GM12878 (cell line): ENCODE results near the gene CELSR2. TPM values are rescaled to one million over a fixed set of nuclear protein-coding genes. Genes with fewer than 3 reads are reported as not detected.

Source experiments
- ATAC-seq: fragments of 200-7000 bp; cut with Tn5 transposase; 3 replicates; pipeline ENCODE4 v1.9.1; 2020; ENCODE audit warnings: mild to moderate bottlenecking, moderate library complexity
- BruUV-seq: library from RNA; stranded (reverse); fragments of 400-500 nt; replicated peaks from 2 replicates; lab custom pipeline; 2021; lab: Mats Ljungman, UMichigan
- CTCF ChIA-PET: fragments of 300-600 bp; sonication (Branson Sonifier 250); formaldehyde crosslinking; extraction: SDS; loops from one replicate; lab custom pipeline; 2021; ENCODE audit warnings: inconsistent platforms; lab: Yijun Ruan, JAX
- POLR2A ChIA-PET: fragments of 350-600 bp; formaldehyde crosslinking; extraction: SDS; loops from one replicate; lab custom pipeline; 2021; ENCODE audit warnings: inconsistent platforms; lab: Charles Lee
- RAD21 ChIA-PET: fragments of 300-600 bp; sonication (Branson Sonifier 250); formaldehyde crosslinking; loops from one replicate; lab custom pipeline; 2023; ENCODE audit warnings: antibody characterized with exemption; ENCODE audit not compliant: unreplicated experiment; lab: Charles Lee
- SMC1A ChIA-PET: fragments of 300-600 bp; sonication (Branson Sonifier 250); formaldehyde crosslinking; loops from one replicate; lab custom pipeline; 2023; ENCODE audit not compliant: unreplicated experiment, uncharacterized antibody; lab: Charles Lee
- DNase-seq: peaks from one replicate; pipeline ENCODE4 v3.0.0-alpha.2; 2011; ENCODE audit warnings: low read depth, low spot score
- FAIRE-seq: peaks from 3 replicates; lab custom pipeline; 2011; peaks lifted over from hg19 to GRCh38; lab: Jason Lieb, UNC
- H2AFZ ChIP-seq: 2 replicates; pipeline ENCODE4 v1.6.0; 2011; ENCODE audit warnings: low read depth, low read length, control low read depth; ENCODE audit not compliant: control insufficient read depth
- H3K27ac ChIP-seq: 2 replicates; pipeline ENCODE4 v1.5.1; 2011; ENCODE audit warnings: control low read depth; ENCODE audit not compliant: control insufficient read depth, insufficient read depth
- H3K27me3 ChIP-seq, 2 experiments: replicated peaks in 1 of 2; 2 replicates each; pipeline versions ENCODE4 v1.6.0 to v1.6.1; 2011; ENCODE audit warnings: low read length in 1 of 2; ENCODE audit not compliant: control insufficient read depth in 2 of 2, insufficient read depth in 2 of 2
- H3K36me3 ChIP-seq, 2 experiments: 2 replicates each; pipeline ENCODE4 v1.5.1; 2011; ENCODE audit warnings: low read length in 1 of 2; ENCODE audit not compliant: control insufficient read depth in 2 of 2, insufficient read depth in 2 of 2
- H3K4me1 ChIP-seq: 2 replicates; pipeline ENCODE4 v1.6.1; 2011; ENCODE audit warnings: mild to moderate bottlenecking, low read length, moderate library complexity, mixed read lengths; ENCODE audit not compliant: control insufficient read depth, insufficient read depth
- H3K4me2 ChIP-seq: 2 replicates; pipeline ENCODE4 v1.6.0; 2011; ENCODE audit warnings: control low read depth; ENCODE audit not compliant: control insufficient read depth, insufficient read depth
- H3K4me3 ChIP-seq: fragments of 200-600 bp; sonication (generic); 2 replicates; pipeline ENCODE4 v1.5.1; 2016
- H3K79me2 ChIP-seq: 2 replicates; pipeline ENCODE4 v1.6.0; 2011; ENCODE audit warnings: low read length; ENCODE audit not compliant: control insufficient read depth, insufficient read depth
- H3K9ac ChIP-seq: 2 replicates; pipeline ENCODE4 v1.8.0; 2011; ENCODE audit warnings: low read length, control low read depth, mixed read lengths; ENCODE audit not compliant: control insufficient read depth, insufficient read depth
- H3K9me3 ChIP-seq: replicated peaks from 3 replicates; pipeline ENCODE4 v1.5.1; 2011; ENCODE audit warnings: mild to moderate bottlenecking, low read length; ENCODE audit not compliant: control insufficient read depth, insufficient read depth
- H4K20me1 ChIP-seq: 2 replicates; pipeline ENCODE4 v1.6.0; 2011; ENCODE audit not compliant: control insufficient read depth, insufficient read depth
- BMI1 ChIP-seq: fragments of 450-650 bp; IDR thresholded peaks from 2 replicates; pipeline ENCODE4 v1.6.1; 2016; ENCODE audit warnings: mild to moderate bottlenecking, moderate library complexity, borderline replicate concordance
- CBX3 ChIP-seq: fragments of 200-600 bp; sonication (generic); IDR thresholded peaks from 2 replicates; pipeline ENCODE4 v1.6.1; 2016; ENCODE audit warnings: low read depth, borderline replicate concordance
- DPF2 ChIP-seq: fragments of 450-650 bp; IDR thresholded peaks from 2 replicates; pipeline ENCODE4 v1.6.1; 2017; ENCODE audit warnings: mild to moderate bottlenecking
- ETV6 ChIP-seq, 2 experiments: fragments of 450-650 bp in 1 of 2; IDR thresholded peaks in 1 of 2; conservative IDR thresholded peaks in 1 of 2; 2 replicates each; pipeline ENCODE4 v1.6.1; 2014; ENCODE audit warnings: antibody characterized with exemption in 1 of 2, borderline replicate concordance in 1 of 2, low read depth in 1 of 2, mild to moderate bottlenecking in 1 of 2, moderate library complexity in 1 of 2
- JUNB ChIP-seq: IDR thresholded peaks from 2 replicates; pipeline ENCODE4 v1.6.1; 2016; ENCODE audit warnings: antibody characterized with exemption, mild to moderate bottlenecking
- KLF5 ChIP-seq: fragments of 450-650 bp; IDR thresholded peaks from 2 replicates; pipeline ENCODE4 v1.6.1; 2014; ENCODE audit warnings: mild to moderate bottlenecking; ENCODE audit not compliant: partially characterized antibody
- NR2C1 ChIP-seq: fragments of 450-650 bp; IDR thresholded peaks from 2 replicates; pipeline ENCODE4 v1.6.1; 2017; ENCODE audit warnings: antibody characterized with exemption, mild to moderate bottlenecking, moderate library complexity
- NR2C2 ChIP-seq: IDR thresholded peaks from 2 replicates; pipeline ENCODE4 v1.6.1; 2011; ENCODE audit warnings: borderline replicate concordance, low read depth; ENCODE audit not compliant: control insufficient read depth, insufficient read length
- POLR2AphosphoS5 ChIP-seq: IDR thresholded peaks from 2 replicates; pipeline ENCODE4 v1.6.1; 2011; ENCODE audit warnings: mild to moderate bottlenecking, low read length, inconsistent platforms
- POU2F2 ChIP-seq: IDR thresholded peaks from 3 replicates; pipeline ENCODE4 v1.6.1; 2011; ENCODE audit warnings: low read depth, mild to moderate bottlenecking, low read length, borderline replicate concordance
- SMAD5 ChIP-seq: IDR thresholded peaks from 2 replicates; pipeline ENCODE4 v1.6.1; 2016; ENCODE audit warnings: antibody characterized with exemption, low read depth
- SMARCA5 ChIP-seq: fragments of 450-650 bp; IDR thresholded peaks from 2 replicates; pipeline ENCODE4 v1.6.1; 2017; ENCODE audit warnings: mild to moderate bottlenecking
- WGBS: methylation state at CpG from one replicate; pipeline ENCODE4 v1.1.6; 2016; ENCODE audit warnings: low lambda C conversion rate; ENCODE audit not compliant: insufficient replicate concordance, insufficient coverage; ENCODE audit errors: missing lambda C conversion rate; 5-methylcytosine and 5-hydroxymethylcytosine counted together
- in situ Hi-C: fragments of 300-500 bp; cut with MboI; formaldehyde crosslinking; loops from 9 replicates; pipeline ENCODE4 v1.14.3; 2018; ENCODE audit warnings: mixed read lengths
- intact Hi-C: fragments of 100-400 bp; cut with micrococcal nuclease; formaldehyde crosslinking; loops from one replicate; pipeline ENCODE4 v1.14.2; 2022; ENCODE audit not compliant: unreplicated experiment
- polyA plus RNA-seq, 11 experiments: library from polyadenylated mRNA; depleted of rRNA in 4 of 11; unstranded in 6 of 11; stranded (reverse) in 5 of 11; fragments of >200 nt; fragmentation: Nextera tagmentation in 4 of 11; fragmentation: Illumina TruSeq in 1 of 11; extraction: Ambion mirVana in 4 of 11; extraction: Trizol in 1 of 11; gene quantifications; 1 replicate in 1 of 11; 2 replicates in 10 of 11; pipeline versions ENCODE4 v1.2.1 to v1.2.3, GENCODE V29; 2011 to 2016; ENCODE audit warnings: inconsistent platforms in 2 of 11, missing spikeins in 2 of 11, low read depth in 1 of 11
- total RNA-seq, 4 experiments: library from RNA; depleted of rRNA in 3 of 4; stranded (reverse); fragments of >200 nt in 3 of 4; fragmentation: Illumina TruSeq in 1 of 4; extraction: Trizol in 1 of 4; gene quantifications; 2 replicates each; pipeline versions ENCODE4 v1.2.1 to v1.2.3, GENCODE V29; 2013 to 2021
- TF ChIP-seq, protein P1 (sequence below): IDR thresholded peaks from 2 replicates; pipeline ENCODE4 v1.6.1; 2012; ENCODE audit warnings: low read depth, low read length, improper control_type of control experiment
- TF ChIP-seq, protein P2 (sequence below): fragments of 450-650 bp; formaldehyde crosslinking; IDR thresholded peaks from 2 replicates; pipeline ENCODE4 v1.4.0; 2020; ENCODE audit warnings: mild to moderate bottlenecking, moderate library complexity
- TF ChIP-seq, protein P3 (sequence below): fragments of 450-650 bp; IDR thresholded peaks from 2 replicates; pipeline ENCODE4 v1.6.1; 2017; ENCODE audit warnings: antibody characterized with exemption, mild to moderate bottlenecking, moderate library complexity

The CELSR2 gene
- total and polyA plus RNA-seq, 10 of the 15 experiments (the other 5 are each of a cell fraction or from before 2014, with no cell fraction given): under 0.01 to 0.15 (median 0.04) TPM; not detected in 2

DNA sequence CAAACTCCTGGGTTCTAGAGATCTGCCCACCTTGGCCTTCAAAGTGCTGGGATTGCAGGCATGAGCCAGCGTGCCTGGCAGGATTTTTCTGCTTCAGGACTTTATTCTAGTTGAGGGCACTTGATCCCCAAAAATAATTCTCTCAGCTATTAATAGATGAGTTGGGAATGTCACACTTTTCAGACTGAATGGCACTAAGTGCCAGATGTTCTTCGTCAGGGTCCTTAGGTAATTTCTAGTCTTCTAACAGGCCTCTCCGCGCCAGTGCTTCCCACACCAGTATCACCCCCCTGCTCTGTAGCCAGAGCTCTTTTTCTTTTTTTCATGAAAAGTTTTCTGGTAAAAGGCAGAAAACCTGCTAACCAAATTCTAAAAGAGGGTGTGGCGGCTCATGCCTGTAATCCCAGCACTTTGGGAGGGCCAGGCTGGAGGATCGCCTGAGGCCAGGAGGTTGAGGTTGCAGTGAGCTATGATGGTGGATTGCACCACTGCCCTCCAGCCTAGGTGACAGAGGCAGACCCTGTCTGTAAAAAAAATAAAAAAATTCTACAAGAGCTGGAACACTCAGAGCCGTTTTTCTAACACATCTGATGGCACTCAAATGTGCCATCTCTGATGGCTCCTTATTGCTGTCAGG lies 41.8 kb upstream of the CELSR2 start:
- in situ Hi-C loops (no loop called here), intact Hi-C loops (no loop called here)
- SMC1A ChIA-PET: interaction anchor here (0.6 to 1.6 kb wide), 5 partner anchors 17 to 527 kb away, joined by 3 to 4 read pairs (median 3); no protein-coding TSS in a partner anchor
- H2AFZ ChIP-seq: no peak overlapping the region
- H3K36me3 ChIP-seq: no peaks in the 10 kb centered on the region
- H3K9me3 ChIP-seq: no peaks in the 10 kb centered on the region
- RAD21 ChIA-PET: no interaction called here
- no peaks in the 10 kb centered on the region; a peak in 1 of 4 replicates for H3K27me3 ChIP-seq
- H3K27ac ChIP-seq: no peak overlapping the region
- ATAC-seq: no peak
- no peaks in the 10 kb centered on the region for H3K79me2 ChIP-seq
- FAIRE-seq: no peak
- H3K4me1 ChIP-seq: no peaks in the 10 kb centered on the region
- no peak for DNase-seq
- POLR2A ChIA-PET: interaction anchor here (0.7 kb wide), 1 partner anchor 244 kb away, joined by 6 read pairs; the partner anchor contains the start of gene CLCC1
- H4K20me1 ChIP-seq: no peaks in the 10 kb centered on the region
- WGBS: 54% methylated on average over 7 of the region's 7 CpGs
- CTCF ChIA-PET: interaction anchor here (0.7 to 3.7 kb wide), 7 partner anchors 8 to 293 kb away, joined by 3 to 14 read pairs (median 5); partner anchors contain the start of gene PSRC1
- H3K9ac ChIP-seq: no peak overlapping the region
- no peak overlapping the region for H3K4me2 ChIP-seq
- H3K4me3 ChIP-seq: no peak overlapping the region
- no TSS peak for BruUV-seq
- no peak for TF ChIP-seq DPF2
- TF ChIP-seq KLF5: no peak
- no peak for TF ChIP-seq NR2C2
- TF ChIP-seq CBX3: no peak
- no peak for TF ChIP-seq NR2C1
- no peak for TF ChIP-seq POLR2AphosphoS5
- no peak for TF ChIP-seq POU2F2
- TF ChIP-seq BMI1: no peak
- no peak for TF ChIP-seq SMAD5
- TF ChIP-seq, protein P1, sequence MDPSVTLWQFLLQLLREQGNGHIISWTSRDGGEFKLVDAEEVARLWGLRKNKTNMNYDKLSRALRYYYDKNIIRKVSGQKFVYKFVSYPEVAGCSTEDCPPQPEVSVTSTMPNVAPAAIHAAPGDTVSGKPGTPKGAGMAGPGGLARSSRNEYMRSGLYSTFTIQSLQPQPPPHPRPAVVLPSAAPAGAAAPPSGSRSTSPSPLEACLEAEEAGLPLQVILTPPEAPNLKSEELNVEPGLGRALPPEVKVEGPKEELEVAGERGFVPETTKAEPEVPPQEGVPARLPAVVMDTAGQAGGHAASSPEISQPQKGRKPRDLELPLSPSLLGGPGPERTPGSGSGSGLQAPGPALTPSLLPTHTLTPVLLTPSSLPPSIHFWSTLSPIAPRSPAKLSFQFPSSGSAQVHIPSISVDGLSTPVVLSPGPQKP: no peak
- no peak for TF ChIP-seq SMARCA5
- TF ChIP-seq, protein P2, sequence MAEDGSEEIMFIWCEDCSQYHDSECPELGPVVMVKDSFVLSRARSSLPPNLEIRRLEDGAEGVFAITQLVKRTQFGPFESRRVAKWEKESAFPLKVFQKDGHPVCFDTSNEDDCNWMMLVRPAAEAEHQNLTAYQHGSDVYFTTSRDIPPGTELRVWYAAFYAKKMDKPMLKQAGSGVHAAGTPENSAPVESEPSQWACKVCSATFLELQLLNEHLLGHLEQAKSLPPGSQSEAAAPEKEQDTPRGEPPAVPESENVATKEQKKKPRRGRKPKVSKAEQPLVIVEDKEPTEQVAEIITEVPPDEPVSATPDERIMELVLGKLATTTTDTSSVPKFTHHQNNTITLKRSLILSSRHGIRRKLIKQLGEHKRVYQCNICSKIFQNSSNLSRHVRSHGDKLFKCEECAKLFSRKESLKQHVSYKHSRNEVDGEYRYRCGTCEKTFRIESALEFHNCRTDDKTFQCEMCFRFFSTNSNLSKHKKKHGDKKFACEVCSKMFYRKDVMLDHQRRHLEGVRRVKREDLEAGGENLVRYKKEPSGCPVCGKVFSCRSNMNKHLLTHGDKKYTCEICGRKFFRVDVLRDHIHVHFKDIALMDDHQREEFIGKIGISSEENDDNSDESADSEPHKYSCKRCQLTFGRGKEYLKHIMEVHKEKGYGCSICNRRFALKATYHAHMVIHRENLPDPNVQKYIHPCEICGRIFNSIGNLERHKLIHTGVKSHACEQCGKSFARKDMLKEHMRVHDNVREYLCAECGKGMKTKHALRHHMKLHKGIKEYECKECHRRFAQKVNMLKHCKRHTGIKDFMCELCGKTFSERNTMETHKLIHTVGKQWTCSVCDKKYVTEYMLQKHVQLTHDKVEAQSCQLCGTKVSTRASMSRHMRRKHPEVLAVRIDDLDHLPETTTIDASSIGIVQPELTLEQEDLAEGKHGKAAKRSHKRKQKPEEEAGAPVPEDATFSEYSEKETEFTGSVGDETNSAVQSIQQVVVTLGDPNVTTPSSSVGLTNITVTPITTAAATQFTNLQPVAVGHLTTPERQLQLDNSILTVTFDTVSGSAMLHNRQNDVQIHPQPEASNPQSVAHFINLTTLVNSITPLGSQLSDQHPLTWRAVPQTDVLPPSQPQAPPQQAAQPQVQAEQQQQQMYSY (CRISPR knock-in tag): no peak
- TF ChIP-seq JUNB: no peak
- TF ChIP-seq, protein P3, sequence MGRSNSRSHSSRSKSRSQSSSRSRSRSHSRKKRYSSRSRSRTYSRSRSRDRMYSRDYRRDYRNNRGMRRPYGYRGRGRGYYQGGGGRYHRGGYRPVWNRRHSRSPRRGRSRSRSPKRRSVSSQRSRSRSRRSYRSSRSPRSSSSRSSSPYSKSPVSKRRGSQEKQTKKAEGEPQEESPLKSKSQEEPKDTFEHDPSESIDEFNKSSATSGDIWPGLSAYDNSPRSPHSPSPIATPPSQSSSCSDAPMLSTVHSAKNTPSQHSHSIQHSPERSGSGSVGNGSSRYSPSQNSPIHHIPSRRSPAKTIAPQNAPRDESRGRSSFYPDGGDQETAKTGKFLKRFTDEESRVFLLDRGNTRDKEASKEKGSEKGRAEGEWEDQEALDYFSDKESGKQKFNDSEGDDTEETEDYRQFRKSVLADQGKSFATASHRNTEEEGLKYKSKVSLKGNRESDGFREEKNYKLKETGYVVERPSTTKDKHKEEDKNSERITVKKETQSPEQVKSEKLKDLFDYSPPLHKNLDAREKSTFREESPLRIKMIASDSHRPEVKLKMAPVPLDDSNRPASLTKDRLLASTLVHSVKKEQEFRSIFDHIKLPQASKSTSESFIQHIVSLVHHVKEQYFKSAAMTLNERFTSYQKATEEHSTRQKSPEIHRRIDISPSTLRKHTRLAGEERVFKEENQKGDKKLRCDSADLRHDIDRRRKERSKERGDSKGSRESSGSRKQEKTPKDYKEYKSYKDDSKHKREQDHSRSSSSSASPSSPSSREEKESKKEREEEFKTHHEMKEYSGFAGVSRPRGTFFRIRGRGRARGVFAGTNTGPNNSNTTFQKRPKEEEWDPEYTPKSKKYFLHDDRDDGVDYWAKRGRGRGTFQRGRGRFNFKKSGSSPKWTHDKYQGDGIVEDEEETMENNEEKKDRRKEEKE: no peak
- no peak for TF ChIP-seq ETV6 (conservative IDR thresholded peaks at IDR 0.05 in 1 of 2, IDR thresholded peaks at IDR 0.05 in 1 of 2; ENCODE audit: borderline replicate concordance in 1 of 2, low read depth in 1 of 2)
